PC-9 (cell line): ENCODE data around the gene TRANK1. TPM values are rescaled to one million over a fixed set of nuclear protein-coding genes. Genes with fewer than 3 reads are reported as not detected.

Experiments used
- BruUV-seq: library from RNA; stranded (reverse); fragments of 400-500 nt; replicated peaks from 2 replicates; lab custom pipeline; 2021; lab: Mats Ljungman, UMichigan
- CTCF ChIA-PET: fragments of 300-600 bp; sonication (Branson Sonifier 250); formaldehyde crosslinking; loops from one replicate; lab custom pipeline; 2022; ENCODE audit warnings: antibody characterized with exemption; lab: Charles Lee
- POLR2A ChIA-PET: fragments of 300-600 bp; sonication (Branson Sonifier 250); formaldehyde crosslinking; loops from one replicate; lab custom pipeline; 2022; ENCODE audit warnings: antibody characterized with exemption; ENCODE audit not compliant: unreplicated experiment; lab: Charles Lee
- DNase-seq, 2 experiments: peaks; one replicate each; pipeline versions ENCODE4 v3.0.0 to v3.0.0-alpha.2; 2015 to 2022; ENCODE audit warnings: mixed read lengths in 1 of 2
- H2AFZ ChIP-seq: fragments of 200-600 bp; sonication (generic); 2 replicates; pipeline ENCODE4 v1.8.1; 2017; ENCODE audit warnings: antibody characterized with exemption
- H3F3A ChIP-seq: fragments of 200-600 bp; sonication (generic); 2 replicates; pipeline ENCODE4 v1.8.1; 2017; ENCODE audit warnings: antibody characterized with exemption, mild to moderate bottlenecking, low read depth; ENCODE audit not compliant: insufficient read depth
- H3K27ac ChIP-seq: fragments of 200-600 bp; sonication (generic); 2 replicates; pipeline ENCODE4 v1.6.1; 2016; ENCODE audit warnings: mixed run types
- H3K27me3 ChIP-seq: fragments of 200-600 bp; sonication (generic); 2 replicates; pipeline ENCODE4 v1.6.1; 2016; ENCODE audit warnings: low read depth, mixed run types; ENCODE audit not compliant: insufficient read depth
- H3K36me3 ChIP-seq: fragments of 200-600 bp; sonication (generic); 2 replicates; pipeline ENCODE4 v1.6.1; 2016; ENCODE audit warnings: low read depth, mixed run types
- H3K4me1 ChIP-seq: fragments of 200-600 bp; sonication (generic); replicated peaks from 2 replicates; pipeline ENCODE4 v1.6.1; 2016; ENCODE audit warnings: mixed run types; ENCODE audit not compliant: insufficient read depth
- H3K4me2 ChIP-seq: fragments of 200-600 bp; sonication (generic); 2 replicates; pipeline ENCODE4 v1.6.1; 2017; ENCODE audit warnings: mixed run types
- H3K4me3 ChIP-seq: fragments of 200-600 bp; sonication (generic); 2 replicates; pipeline ENCODE4 v1.6.1; 2016; ENCODE audit warnings: mixed run types
- H3K79me2 ChIP-seq: fragments of 200-600 bp; sonication (generic); 2 replicates; pipeline ENCODE4 v1.6.1; 2017; ENCODE audit warnings: low read depth, mixed run types
- H3K9me2 ChIP-seq: fragments of 200-600 bp; sonication (generic); 2 replicates; pipeline ENCODE4 v1.8.1; 2017; ENCODE audit warnings: mild to moderate bottlenecking; ENCODE audit not compliant: insufficient read depth
- H3K9me3 ChIP-seq: fragments of 200-600 bp; sonication (generic); 2 replicates; pipeline ENCODE4 v1.8.1; 2016; ENCODE audit warnings: low read depth; ENCODE audit not compliant: insufficient read depth
- H4K20me1 ChIP-seq: fragments of 200-600 bp; sonication (generic); 2 replicates; pipeline ENCODE4 v1.8.1; 2017; ENCODE audit not compliant: insufficient read depth
- CTCF ChIP-seq: fragments of 200-600 bp; sonication (generic); conservative IDR thresholded peaks from 2 replicates; pipeline ENCODE4 v1.6.1; 2017; ENCODE audit warnings: mixed run types, antibody characterized with exemption, mild to moderate bottlenecking, moderate library complexity
- EZH2 ChIP-seq: fragments of 200-600 bp; sonication (generic); IDR thresholded peaks from 2 replicates; pipeline ENCODE4 v1.8.0; 2017; ENCODE audit warnings: antibody characterized with exemption, low read depth
- intact Hi-C: fragments of 100-400 bp; cut with micrococcal nuclease; formaldehyde crosslinking; loops from one replicate; pipeline ENCODE4 v1.10.0; 2022; ENCODE audit not compliant: unreplicated experiment
- total RNA-seq: library from RNA; stranded (reverse); gene quantifications from 2 replicates; pipeline ENCODE4 v1.2.3, GENCODE V29; 2021

The TRANK1 gene
- total RNA-seq, 1 experiment from 2014 or later = 12.1 TPM

- Histone ChIP-seq H3K27ac (no peak overlapping the region), H3K36me3 (no peaks in the 10 kb centered on the region), H3K79me2 (no peaks in the 10 kb centered on the region), H2AFZ (no peak overlapping the region), H4K20me1 (no peaks in the 10 kb centered on the region), H3K4me3 (no peak overlapping the region), H3K4me2 (no peak overlapping the region), H3K9me3 (no peaks in the 10 kb centered on the region), H3K4me1 (no peaks in the 10 kb centered on the region), H3K27me3 (no peaks in the 10 kb centered on the region), H3K9me2 (no peaks in the 10 kb centered on the region), H3F3A (no peaks in the 10 kb centered on the region)
- BruUV-seq = no TSS peak
- CTCF ChIA-PET = no interaction called here
- DNase-seq = no peak
- intact Hi-C loops = no loop called here
- TF ChIP-seq CTCF = no peak
- no peak for TF ChIP-seq EZH2
- POLR2A ChIA-PET = no interaction called here
These were observed 28.3 kb upstream of the TRANK1 start for GRCh38 chr3:36973139-36973538.

- ChIA-PET POLR2A (no interaction called here), CTCF (no interaction called here)
- H3F3A ChIP-seq = no peaks in the 10 kb centered on the region
- DNase-seq = no peak
- H2AFZ ChIP-seq = no peak overlapping the region
- H3K27ac ChIP-seq = no peak overlapping the region
- intact Hi-C loops = no loop called here
- H3K9me2 ChIP-seq = no peaks in the 10 kb centered on the region
- no peaks in the 10 kb centered on the region for H3K27me3 ChIP-seq
- no peak overlapping the region for H3K4me3 ChIP-seq
- H3K79me2 ChIP-seq = no peaks in the 10 kb centered on the region
- TF ChIP-seq EZH2 (no peak), CTCF (no peak)
- H3K4me1 ChIP-seq = no peaks in the 10 kb centered on the region
- no peaks in the 10 kb centered on the region for H3K9me3 ChIP-seq
- no TSS peak for BruUV-seq
- no peaks in the 10 kb centered on the region for H3K36me3 ChIP-seq
- H3K4me2 ChIP-seq = no peak overlapping the region
- H4K20me1 ChIP-seq = no peaks in the 10 kb centered on the region
These were observed 27.3 kb upstream of the TRANK1 start for GRCh38 chr3:36972163-36972562.

- Histone ChIP-seq H3K4me2 (no peak overlapping the region), H3K27me3 (no peaks in the 10 kb centered on the region), H2AFZ (no peak overlapping the region), H3K9me2 (no peaks in the 10 kb centered on the region), H3K79me2 (no peaks in the 10 kb centered on the region), H3K4me1 (peaks cover 8% of the 10 kb centered on the region; the same call in 1 of the 2 replicates), H3K27ac (no peak overlapping the region), H3K9me3 (no peaks in the 10 kb centered on the region), H3K36me3 (no peaks in the 10 kb centered on the region), H3F3A (no peaks in the 10 kb centered on the region), H3K4me3 (no peak overlapping the region), H4K20me1 (no peaks in the 10 kb centered on the region)
- TF ChIP-seq EZH2 = no peak
- no peak for TF ChIP-seq CTCF
- BruUV-seq = no TSS peak
- intact Hi-C loops = no loop called here
- CTCF ChIA-PET = no interaction called here
- POLR2A ChIA-PET = interaction anchor here (0.6 kb wide), 1 partner anchor 584 kb away, joined by 14 read pairs; no protein-coding TSS in a partner anchor
- peak in 1 of 2 experiments; percentile 5 for DNase-seq
These were observed 24.9 kb upstream of the TRANK1 start for GRCh38 chr3:36969540-36970432.
